Cardiac fibroblast (primary cell): ENCODE measurements around the gene GPR61.
A peak's percentile ranks its signal among the peaks of the same experiment; 100 is the strongest.

Experiments used
- DNase-seq, 2 donors: peaks; one replicate each; pipeline versions ENCODE4 v3.0.0 to v3.0.0-alpha.2; 2010; ENCODE audit warnings: low read depth in 2 of 2
- H3K4me3 ChIP-seq, 2 donors: replicated peaks in 1 of 2; 1 replicate in 1 of 2; 2 replicates in 1 of 2; pipeline ENCODE4 v1.5.1; 2011; ENCODE audit warnings: low read depth in 2 of 2, low read length in 2 of 2, mild to moderate bottlenecking in 2 of 2, moderate library complexity in 1 of 2
- TF ChIP-seq, protein P1 (sequence below): IDR thresholded peaks from one replicate; pipeline ENCODE4 v1.5.1; 2011; ENCODE audit warnings: low read depth, mild to moderate bottlenecking, low read length, inconsistent platforms

The GPR61 gene, protein sequence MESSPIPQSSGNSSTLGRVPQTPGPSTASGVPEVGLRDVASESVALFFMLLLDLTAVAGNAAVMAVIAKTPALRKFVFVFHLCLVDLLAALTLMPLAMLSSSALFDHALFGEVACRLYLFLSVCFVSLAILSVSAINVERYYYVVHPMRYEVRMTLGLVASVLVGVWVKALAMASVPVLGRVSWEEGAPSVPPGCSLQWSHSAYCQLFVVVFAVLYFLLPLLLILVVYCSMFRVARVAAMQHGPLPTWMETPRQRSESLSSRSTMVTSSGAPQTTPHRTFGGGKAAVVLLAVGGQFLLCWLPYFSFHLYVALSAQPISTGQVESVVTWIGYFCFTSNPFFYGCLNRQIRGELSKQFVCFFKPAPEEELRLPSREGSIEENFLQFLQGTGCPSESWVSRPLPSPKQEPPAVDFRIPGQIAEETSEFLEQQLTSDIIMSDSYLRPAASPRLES

DNA sequence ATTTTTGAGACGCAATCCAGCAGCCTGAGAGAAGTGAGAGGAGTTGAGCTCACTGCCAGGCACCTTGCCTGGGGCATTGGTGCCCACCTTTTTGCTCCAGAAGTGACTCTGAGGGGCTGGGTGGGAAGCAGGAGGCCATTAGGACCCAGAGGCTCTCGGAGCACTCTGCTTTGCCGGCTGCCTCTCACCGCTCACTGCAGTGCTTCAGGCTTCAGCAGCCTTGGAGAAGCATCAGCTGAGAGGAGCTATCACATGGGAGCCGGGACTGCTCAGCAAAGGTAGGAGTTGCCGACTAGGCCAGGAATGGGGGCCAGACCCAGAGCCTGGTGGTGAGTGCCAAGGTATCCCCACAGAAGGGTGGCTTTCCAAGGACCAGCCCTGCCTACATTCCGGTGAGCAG, at the start of gene GPR61:
GPR61 (plus strand) TSS at position 197 of the 400 bp plus-strand sequence. CDS start 3,151 bp downstream, outside the sequence.
- no peak within 1 kb of the TSS for H3K4me3 ChIP-seq
- no peak for DNase-seq
- TF ChIP-seq, protein P1, sequence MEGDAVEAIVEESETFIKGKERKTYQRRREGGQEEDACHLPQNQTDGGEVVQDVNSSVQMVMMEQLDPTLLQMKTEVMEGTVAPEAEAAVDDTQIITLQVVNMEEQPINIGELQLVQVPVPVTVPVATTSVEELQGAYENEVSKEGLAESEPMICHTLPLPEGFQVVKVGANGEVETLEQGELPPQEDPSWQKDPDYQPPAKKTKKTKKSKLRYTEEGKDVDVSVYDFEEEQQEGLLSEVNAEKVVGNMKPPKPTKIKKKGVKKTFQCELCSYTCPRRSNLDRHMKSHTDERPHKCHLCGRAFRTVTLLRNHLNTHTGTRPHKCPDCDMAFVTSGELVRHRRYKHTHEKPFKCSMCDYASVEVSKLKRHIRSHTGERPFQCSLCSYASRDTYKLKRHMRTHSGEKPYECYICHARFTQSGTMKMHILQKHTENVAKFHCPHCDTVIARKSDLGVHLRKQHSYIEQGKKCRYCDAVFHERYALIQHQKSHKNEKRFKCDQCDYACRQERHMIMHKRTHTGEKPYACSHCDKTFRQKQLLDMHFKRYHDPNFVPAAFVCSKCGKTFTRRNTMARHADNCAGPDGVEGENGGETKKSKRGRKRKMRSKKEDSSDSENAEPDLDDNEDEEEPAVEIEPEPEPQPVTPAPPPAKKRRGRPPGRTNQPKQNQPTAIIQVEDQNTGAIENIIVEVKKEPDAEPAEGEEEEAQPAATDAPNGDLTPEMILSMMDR: no peak

DNA sequence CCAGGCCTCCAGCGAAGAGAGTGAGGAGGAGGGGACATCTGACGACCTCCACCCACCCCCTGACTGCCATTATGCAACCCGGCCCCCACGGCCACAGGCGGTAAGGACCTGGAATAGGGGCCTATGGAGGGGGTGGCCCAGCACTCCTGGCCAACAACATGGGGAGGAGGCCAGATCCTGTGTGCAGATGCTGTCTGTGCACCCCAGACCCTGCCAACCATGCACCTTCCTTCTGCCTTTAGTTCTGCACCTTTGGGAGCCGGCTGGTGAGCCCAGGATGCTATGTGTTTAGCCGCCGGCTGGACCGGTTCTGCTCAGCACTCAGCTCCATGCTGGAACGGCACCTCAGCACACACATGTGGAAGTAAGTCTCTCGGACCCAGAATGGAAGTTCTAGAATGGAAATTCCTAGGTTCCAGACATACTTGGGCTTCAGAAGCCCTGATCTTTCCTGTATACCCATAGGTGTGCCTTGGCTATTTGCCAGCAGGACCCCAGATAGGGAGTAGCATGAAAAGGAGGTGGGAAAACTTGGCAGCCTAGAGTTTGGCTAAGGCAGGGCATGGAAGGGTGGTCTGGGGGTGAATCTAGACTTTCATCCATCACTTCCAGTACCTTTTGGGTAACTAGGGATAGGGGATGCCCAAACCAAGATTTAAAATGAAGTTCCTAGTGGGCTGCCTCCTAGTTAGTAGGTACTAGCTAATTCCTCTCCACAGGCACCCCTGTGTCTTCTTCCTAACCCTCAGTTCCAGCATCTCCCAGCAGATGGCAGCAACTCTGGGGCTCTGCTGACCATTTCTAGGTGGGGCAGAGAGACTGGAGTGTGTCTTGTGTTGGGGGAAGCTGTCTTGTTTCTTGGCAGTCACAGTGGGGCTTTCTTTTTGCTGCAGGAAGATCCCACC, 49.4 kb upstream of the GPR61 start:
- TF ChIP-seq, protein P1: peak; percentile 92
- DNase-seq: peak; percentile 74 to 80
- H3K4me3 ChIP-seq: no peak overlapping the region

DNA sequence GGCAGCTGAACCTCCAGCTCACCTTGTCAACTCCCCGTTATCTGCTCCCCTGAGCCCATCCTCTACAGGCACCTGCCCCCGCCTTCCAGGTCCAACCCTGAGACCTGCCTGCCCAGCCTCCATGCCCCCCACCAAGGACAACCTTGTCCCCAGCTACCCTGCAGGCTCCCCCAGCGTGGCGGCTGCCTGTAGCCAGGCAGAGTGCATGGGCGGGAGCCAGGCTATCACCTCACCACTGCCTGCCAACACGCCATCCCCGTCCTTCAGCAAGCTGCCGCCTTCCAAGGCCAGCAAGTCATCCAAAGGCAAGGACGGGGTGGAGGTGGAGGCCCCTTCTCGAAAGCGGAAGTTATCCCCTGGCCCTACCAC, 48.8 kb upstream of the GPR61 start:
- no peak for DNase-seq
- TF ChIP-seq, protein P1: no peak
- no peak overlapping the region for H3K4me3 ChIP-seq

DNA sequence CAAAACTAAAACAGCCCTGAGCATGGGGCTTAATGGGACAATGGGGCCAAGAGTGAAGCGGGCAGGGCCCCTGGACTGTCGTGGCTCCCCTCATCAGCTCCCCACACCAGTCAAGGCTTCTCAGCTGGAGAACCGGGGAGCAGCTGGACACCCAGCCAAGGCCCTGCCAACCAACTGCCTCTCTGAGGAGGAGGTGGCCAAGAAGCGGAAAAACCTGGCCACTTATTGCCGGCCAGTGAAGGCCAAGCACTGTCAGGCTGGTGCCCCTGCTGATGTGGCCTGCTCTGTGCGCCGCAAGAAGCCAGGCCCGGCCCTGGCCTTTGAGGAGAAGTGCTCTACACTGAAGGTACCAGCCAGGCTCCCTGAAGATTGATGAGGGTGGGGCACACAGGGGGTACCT, 48.3 kb upstream of the GPR61 start:
- H3K4me3 ChIP-seq: no peak overlapping the region
- TF ChIP-seq, protein P1: no peak
- no peak for DNase-seq

DNA sequence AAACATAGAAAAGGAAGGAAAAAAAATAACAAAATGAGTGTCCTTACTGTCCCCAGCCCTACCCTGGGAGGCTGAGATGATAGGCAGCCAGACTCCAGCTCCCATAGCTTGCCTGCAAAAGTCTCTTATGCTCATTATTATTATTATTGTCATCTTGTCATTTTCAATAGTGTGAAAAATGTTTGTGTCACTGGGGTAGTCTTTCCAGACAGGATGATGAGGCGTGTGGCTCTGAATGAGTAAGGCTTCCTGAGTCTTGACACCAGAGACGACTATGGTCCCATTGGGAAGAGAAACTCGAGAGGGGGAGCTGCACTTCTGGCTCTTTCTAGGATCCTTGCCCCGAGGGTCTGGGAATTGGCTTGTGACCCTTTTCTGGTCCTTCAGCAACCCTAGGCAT, 46.9 kb upstream of the GPR61 start:
- TF ChIP-seq, protein P1: no peak
- H3K4me3 ChIP-seq: no peak overlapping the region
- DNase-seq: no peak

DNA sequence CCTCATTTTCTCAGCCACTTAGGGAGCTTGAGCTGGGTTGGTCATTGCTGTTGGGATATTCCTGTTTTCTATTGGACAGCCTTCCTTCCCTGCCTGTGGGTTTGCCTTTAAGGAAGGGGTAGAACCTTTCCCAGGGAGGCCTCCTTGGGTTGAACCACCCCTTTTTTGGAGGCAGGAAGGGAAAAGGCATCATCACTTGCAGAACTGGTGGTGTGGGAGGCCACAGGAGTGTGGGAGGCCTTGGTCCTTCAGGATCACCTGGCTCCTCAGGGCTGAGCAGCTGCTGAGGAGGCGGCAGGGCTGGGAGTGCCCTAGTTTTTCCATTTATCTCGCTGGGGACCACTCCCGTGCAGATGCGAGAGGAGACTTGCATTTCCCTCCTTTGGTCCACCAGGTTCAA, 46.4 kb upstream of the GPR61 start:
- TF ChIP-seq, protein P1: no peak
- DNase-seq: no peak
- H3K4me3 ChIP-seq: peak overlapping the region in 1 of 2 donors; percentile 81
